ENCODE results near the gene CYB561. TPM values are rescaled to one million over a fixed set of nuclear protein-coding genes. Genes with fewer than 3 reads are reported as not detected.

The CYB561 gene
- total RNA-seq, 1 experiment from 2014 or later = 29.1 TPM

- ChIA-PET CTCF (no interaction called here), POLR2A (ENCODE audit: low non-redundant PET) (no interaction called here)
- H3K4me3 ChIP-seq (ENCODE audit: low read depth, low read length, poor library complexity, severe bottlenecking) = no peak overlapping the region
- H3K36me3 ChIP-seq (ENCODE audit: insufficient read depth, low read length, poor library complexity, severe bottlenecking) = no peaks in the 10 kb centered on the region
- DNase-seq (ENCODE audit: low spot score) = no peak
- H3K4me1 ChIP-seq (ENCODE audit: insufficient read depth, low read length, poor library complexity, severe bottlenecking) = no peaks in the 10 kb centered on the region
- no peaks in the 10 kb centered on the region for H3K9me3 ChIP-seq (ENCODE audit: low read depth, low read length, poor library complexity, severe bottlenecking)
- intact Hi-C loops (cut with micrococcal nuclease; ENCODE audit: unreplicated experiment) = no loop called here
- no TSS peak for BruUV-seq (replicated peaks)
- H3K27me3 ChIP-seq (replicated peaks; ENCODE audit: insufficient read depth, low read depth, low read length, poor library complexity) = no peaks in the 10 kb centered on the region
- H3K27ac ChIP-seq (ENCODE audit: low read depth, low read length, poor library complexity, severe bottlenecking) = no peak overlapping the region
- TF ChIP-seq, protein P1, sequence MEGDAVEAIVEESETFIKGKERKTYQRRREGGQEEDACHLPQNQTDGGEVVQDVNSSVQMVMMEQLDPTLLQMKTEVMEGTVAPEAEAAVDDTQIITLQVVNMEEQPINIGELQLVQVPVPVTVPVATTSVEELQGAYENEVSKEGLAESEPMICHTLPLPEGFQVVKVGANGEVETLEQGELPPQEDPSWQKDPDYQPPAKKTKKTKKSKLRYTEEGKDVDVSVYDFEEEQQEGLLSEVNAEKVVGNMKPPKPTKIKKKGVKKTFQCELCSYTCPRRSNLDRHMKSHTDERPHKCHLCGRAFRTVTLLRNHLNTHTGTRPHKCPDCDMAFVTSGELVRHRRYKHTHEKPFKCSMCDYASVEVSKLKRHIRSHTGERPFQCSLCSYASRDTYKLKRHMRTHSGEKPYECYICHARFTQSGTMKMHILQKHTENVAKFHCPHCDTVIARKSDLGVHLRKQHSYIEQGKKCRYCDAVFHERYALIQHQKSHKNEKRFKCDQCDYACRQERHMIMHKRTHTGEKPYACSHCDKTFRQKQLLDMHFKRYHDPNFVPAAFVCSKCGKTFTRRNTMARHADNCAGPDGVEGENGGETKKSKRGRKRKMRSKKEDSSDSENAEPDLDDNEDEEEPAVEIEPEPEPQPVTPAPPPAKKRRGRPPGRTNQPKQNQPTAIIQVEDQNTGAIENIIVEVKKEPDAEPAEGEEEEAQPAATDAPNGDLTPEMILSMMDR (conservative IDR thresholded peaks at IDR 0.05; ENCODE audit: low read depth, low read length) = no peak
- TF ChIP-seq EZH2 (IDR thresholded peaks at IDR 0.05; ENCODE audit: borderline replicate concordance, low read depth, low read length, poor library complexity, severe bottlenecking) = no peak
These were observed 44.2 kb upstream of the CYB561 start for GRCh38 chr17:63490329-63490728.

DNA sequence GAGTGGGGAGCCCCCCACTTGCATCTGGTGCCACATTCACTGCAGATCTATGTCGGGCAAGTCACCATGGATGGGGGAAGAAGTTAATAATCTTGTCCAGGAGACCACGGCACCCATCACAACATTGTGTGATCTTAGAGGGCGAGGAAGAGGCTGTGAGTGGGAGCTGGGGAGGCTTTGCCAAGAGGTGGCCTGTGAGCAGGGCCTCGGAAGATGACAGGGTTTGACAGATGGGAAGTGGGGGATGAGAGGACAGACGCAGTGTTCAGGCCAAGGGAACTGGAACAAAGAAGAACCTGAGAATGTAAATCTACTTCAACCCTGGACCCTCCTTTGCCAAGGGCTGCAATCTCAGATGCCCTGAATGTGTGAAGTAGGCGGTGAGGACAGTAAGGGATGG is 43.2 kb upstream of the CYB561 start:
- CTCF ChIA-PET = no interaction called here
- no TSS peak for BruUV-seq (replicated peaks)
- POLR2A ChIA-PET (ENCODE audit: low non-redundant PET) = no interaction called here

DNA sequence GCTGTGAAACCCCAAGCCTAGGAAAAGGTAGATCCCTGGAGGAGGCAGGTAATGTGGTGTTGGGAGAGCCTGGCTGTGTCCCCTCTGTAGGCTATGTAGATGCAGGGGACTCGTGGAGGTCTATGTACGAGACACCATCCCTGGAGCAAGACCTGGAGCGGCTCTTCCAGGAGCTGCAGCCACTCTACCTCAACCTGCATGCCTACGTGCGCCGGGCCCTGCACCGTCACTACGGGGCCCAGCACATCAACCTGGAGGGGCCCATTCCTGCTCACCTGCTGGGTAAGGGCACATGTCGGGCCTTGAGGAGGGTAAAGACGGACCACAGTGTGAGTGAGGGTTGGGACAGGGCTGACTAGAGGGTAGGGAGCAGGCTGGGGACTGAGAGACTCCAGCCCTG is 42.7 kb upstream of the CYB561 start:
- no peaks in the 10 kb centered on the region for H3K27me3 ChIP-seq (replicated peaks; ENCODE audit: insufficient read depth, low read depth, low read length, poor library complexity)
- H3K4me3 ChIP-seq (ENCODE audit: low read depth, low read length, poor library complexity, severe bottlenecking) = no peak overlapping the region
- H3K9me3 ChIP-seq (ENCODE audit: low read depth, low read length, poor library complexity, severe bottlenecking) = no peaks in the 10 kb centered on the region
- ChIA-PET CTCF (no interaction called here), POLR2A (ENCODE audit: low non-redundant PET) (no interaction called here)
- H3K36me3 ChIP-seq (ENCODE audit: insufficient read depth, low read length, poor library complexity, severe bottlenecking) = no peaks in the 10 kb centered on the region
- BruUV-seq (replicated peaks) = no TSS peak
- intact Hi-C loops (cut with micrococcal nuclease; ENCODE audit: unreplicated experiment) = no loop called here
- no peaks in the 10 kb centered on the region for H3K4me1 ChIP-seq (ENCODE audit: insufficient read depth, low read length, poor library complexity, severe bottlenecking)
- no peak for DNase-seq (ENCODE audit: low spot score)
- H3K27ac ChIP-seq (ENCODE audit: low read depth, low read length, poor library complexity, severe bottlenecking) = no peak overlapping the region
- TF ChIP-seq, protein P1 (conservative IDR thresholded peaks at IDR 0.05; ENCODE audit: low read depth, low read length) = no peak
- TF ChIP-seq EZH2 (IDR thresholded peaks at IDR 0.05; ENCODE audit: borderline replicate concordance, low read depth, low read length, poor library complexity, severe bottlenecking) = no peak

More for the DNA sequence above, 43.2 kb upstream of the CYB561 start:
- intact Hi-C loops (cut with micrococcal nuclease; ENCODE audit: unreplicated experiment) = no loop called here
- H3K36me3 ChIP-seq (ENCODE audit: insufficient read depth, low read length, poor library complexity, severe bottlenecking) = no peaks in the 10 kb centered on the region
- no peak for DNase-seq (ENCODE audit: low spot score)
- no peaks in the 10 kb centered on the region for H3K4me1 ChIP-seq (ENCODE audit: insufficient read depth, low read length, poor library complexity, severe bottlenecking)
- H3K9me3 ChIP-seq (ENCODE audit: low read depth, low read length, poor library complexity, severe bottlenecking) = no peaks in the 10 kb centered on the region
- no peak overlapping the region for H3K4me3 ChIP-seq (ENCODE audit: low read depth, low read length, poor library complexity, severe bottlenecking)
- H3K27me3 ChIP-seq (replicated peaks; ENCODE audit: insufficient read depth, low read depth, low read length, poor library complexity) = no peaks in the 10 kb centered on the region
- TF ChIP-seq, protein P1 (conservative IDR thresholded peaks at IDR 0.05; ENCODE audit: low read depth, low read length) = no peak
- TF ChIP-seq EZH2 (IDR thresholded peaks at IDR 0.05; ENCODE audit: borderline replicate concordance, low read depth, low read length, poor library complexity, severe bottlenecking) = no peak
- H3K27ac ChIP-seq (ENCODE audit: low read depth, low read length, poor library complexity, severe bottlenecking) = no peak overlapping the region

Data from A673 (cell line).